Measurements from ENCODE around the gene CECR2.
A peak's percentile ranks its signal among the peaks of the same experiment; 100 is the strongest.
"Not testable (repeated sequence)": the region's sequence is repeated elsewhere in the genome, so short reads cannot be mapped to it uniquely, and the experiment has no call there.

Gene CECR2

DNA sequence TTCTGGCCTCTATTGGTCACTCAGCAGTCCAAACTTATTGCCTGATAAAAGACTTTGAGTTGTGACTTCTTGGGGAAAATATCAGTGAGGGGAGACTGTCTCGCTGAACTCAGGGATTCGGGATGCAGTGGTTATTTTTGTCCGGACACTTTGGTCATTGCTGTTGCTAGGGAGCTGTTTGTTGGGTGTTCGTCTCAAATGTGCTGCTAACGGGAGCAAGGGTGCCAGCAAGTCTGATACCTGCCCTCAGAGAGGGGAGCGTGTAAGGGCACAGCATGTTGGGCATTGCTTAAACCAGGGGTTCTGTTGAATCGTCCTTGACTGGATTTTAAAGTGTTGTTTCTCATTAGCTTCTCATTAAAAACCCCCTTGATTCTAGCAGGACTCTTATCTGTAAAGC lies 144.8 kb downstream of the CECR2 start:
- DNase-seq (ENCODE audit: low read depth), result no peak

DNA sequence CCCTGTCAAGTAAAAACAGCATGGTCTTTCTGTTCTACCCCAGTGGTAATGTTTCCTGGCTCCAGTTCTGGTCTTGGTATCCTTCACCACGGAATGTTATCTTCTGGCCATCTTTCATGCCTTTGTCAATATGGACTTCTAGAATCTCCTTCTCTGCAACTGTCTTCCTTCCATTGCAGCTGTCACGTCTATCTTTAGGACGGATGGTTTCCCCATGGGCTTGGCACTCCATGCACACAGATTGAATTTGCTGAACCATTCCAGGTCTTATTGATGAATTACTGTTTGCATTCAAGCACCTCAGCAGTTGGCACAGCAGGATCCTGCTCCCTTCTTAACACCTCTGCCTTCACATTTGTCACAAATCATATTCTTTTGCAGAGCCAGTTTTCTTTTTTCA lies 149.1 kb downstream of the CECR2 start:
- no peak for DNase-seq (ENCODE audit: low read depth)

DNA sequence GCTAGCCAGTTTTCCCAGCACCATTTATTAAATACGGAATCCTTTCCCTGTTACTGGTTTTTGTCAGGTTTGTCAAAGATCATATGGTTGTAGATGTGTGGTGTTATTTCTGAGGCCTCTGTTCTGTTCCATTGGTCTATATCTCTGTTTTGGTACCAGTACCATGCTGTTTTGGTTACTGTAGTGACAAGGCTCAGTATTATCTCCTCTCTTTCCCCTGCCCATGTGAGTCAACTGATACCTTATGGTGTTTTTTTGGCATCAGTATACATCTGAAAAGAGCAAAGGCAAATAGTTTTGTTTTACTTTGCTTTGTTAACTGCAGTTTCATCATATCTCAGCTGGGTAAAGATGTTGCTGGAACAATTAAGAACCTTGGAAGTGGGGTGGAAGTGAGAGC lies 152.7 kb downstream of the CECR2 start:
- DNase-seq (ENCODE audit: low read depth), result not testable (repeated sequence)

GRCh38 chr22:17523925-17524324 lies 154.7 kb downstream of the CECR2 start:
- DNase-seq (ENCODE audit: low read depth), result no peak

DNA sequence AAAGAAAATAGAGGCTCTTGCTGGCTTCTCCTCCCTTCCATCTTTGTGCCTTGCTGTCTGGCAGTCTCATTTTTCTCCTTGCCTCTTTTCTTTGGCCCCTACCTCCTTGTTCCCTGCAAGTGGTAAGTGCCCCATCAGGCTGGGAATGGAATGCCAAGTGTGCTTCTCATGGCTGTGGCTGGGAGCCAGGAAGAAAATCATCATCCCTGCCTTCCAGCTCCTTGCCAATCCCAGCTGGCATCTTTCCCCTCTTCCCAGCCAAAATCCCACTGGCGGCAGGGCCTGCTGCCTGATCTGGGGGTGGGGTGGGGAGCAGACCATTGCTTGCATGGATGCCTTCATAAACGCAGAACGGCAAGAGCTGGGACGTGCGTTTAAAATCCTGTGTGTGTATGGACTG lies 167.0 kb downstream of the CECR2 start:
- DNase-seq (ENCODE audit: low read depth), result peak; percentile 9

GRCh38 chr22:17537155-17537554 lies 167.9 kb downstream of the CECR2 start:
- no peak for DNase-seq (ENCODE audit: low read depth)

GRCh38 chr22:17540481-17540880 lies 171.2 kb downstream of the CECR2 start:
- DNase-seq (ENCODE audit: low read depth), result no peak

GRCh38 chr22:17541476-17541875 lies 172.2 kb downstream of the CECR2 start:
- DNase-seq (ENCODE audit: low read depth), result no peak

DNA sequence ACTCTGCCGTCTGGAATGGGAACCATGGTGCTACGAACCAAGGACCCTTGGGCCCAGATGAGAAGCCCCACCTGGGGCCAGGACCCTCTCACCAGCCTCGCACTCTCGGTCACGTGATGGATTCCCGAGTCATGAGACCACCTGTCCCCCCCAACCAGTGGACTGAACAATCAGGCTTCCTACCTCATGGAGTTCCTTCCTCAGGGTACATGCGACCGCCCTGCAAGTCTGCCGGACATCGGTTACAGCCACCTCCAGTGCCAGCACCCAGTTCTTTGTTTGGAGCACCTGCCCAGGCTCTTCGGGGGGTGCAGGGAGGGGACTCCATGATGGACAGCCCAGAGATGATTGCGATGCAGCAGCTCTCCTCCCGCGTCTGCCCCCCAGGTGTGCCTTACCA lies 173.2 kb downstream of the CECR2 start:
- no peak for DNase-seq (ENCODE audit: low read depth)

GRCh38 chr22:17548010-17548755 lies 178.9 kb downstream of the CECR2 start:
- no peak for DNase-seq (ENCODE audit: low read depth)

- DNase-seq (ENCODE audit: low read depth), result no peak
These were observed 179.4 kb downstream of the CECR2 start for GRCh38 chr22:17548756-17549035.

- no peak for DNase-seq (ENCODE audit: low read depth)
These were observed 179.9 kb downstream of the CECR2 start for GRCh38 chr22:17549183-17549582.

DNA sequence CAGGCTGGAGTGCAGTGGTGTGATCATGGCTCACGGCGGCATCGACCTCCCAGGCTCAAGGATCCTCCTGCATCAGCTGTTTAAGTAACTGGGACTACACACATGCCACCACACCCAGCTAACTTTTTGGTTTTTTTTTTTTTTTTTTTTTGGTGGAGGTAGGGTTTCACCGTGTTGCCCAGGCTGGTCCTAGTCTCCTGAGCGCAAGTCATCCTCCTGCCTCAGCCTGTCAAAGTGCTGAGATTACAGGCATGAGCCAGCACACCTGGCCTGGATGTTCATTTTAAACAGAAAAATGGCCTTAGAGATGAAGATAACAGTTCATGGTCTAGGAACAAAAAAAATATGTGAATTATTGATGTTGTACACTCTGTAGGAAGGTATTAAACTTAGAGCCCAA lies 180.4 kb downstream of the CECR2 start:
- no peak for DNase-seq (ENCODE audit: low read depth)

DNA sequence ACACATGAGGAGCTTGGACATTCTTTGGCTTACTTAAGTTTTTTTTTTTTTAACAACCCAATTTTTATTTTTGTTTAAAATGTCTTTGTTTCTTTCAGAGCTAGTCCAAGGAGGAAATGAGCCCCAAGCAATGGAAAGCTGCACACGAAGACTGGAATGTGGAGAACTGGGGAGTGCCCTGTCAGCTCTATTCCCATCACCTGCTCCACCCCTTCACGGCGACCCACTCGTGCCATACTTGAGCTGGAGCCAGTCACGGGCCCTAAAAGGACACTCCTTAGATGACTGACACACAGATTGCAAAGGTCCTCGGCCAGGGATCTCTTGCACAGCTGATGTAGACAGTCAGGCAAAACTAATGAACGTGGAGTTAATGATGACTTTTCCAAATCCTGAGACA lies 183.5 kb downstream of the CECR2 start:
- DNase-seq (ENCODE audit: low read depth), result no peak

GRCh38 chr22:17554814-17555213 lies 185.6 kb downstream of the CECR2 start:
- DNase-seq (ENCODE audit: low read depth), result no peak

DNA sequence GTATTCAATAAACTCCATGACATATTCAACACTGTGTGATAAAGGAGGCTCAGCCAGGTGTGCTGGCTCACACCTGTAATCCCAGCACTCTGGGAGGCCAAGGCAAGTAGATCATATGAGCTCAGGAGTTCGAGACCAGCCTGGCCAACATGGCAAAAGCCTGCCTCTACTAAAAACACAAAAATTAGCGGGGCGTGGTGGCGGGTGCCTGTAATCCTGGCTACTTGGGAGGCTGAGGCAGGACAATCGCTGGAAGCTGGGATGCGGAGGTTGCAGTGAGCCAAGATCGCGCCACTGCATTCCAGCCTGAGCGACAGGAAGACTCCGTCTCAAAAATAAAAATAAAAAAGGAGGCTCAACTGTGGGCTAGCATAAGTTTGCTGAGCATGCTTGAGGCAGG lies 189.9 kb downstream of the CECR2 start:
- DNase-seq (ENCODE audit: low read depth), result no peak

DNA sequence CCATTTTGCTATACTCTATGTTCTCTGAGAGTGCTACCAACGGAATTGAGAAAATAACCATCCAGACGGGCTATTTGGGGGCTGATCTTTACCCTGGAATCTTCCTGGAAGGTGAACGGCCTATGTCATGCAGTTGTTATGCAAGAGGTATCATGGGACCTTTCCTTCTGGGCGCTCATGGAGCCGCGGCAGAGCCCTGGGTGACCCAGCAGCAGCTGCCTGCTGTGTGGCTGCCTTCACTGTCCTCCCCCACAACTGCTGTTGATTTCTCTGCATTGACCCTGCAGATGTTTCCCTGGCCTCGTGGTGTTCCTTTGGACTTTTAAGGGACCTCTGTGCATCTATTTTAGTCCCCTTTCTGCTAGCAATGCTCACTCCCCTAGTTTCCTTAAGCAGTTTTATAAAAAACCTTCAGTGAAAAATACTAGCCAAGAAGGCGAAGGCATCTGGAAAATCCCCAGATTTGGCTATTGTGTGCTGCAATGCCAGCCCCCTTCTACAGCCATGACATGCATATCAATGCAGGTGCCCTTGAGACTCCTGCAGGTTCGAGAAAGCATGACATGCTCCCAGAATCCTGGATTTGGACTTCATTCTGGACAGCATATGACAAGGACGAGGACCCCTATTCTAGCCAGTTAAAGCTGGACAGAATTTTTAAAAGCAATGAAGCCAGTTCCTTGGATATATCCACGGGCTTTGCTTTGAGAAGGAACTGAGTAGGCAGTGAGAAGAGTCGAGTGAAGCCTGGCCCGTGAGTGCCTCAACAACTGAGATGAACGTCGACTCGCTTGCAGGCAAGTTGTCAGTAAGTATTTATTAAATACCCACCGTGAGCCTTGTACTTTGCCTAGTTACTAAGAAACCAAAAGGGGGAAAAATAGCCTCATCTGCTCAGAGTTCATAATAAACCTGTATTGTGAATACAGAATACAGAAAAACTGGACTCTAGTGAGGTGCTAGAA lies 193.9 kb downstream of the CECR2 start, which contains the start of gene SLC25A18:
TSS of gene SLC25A18 (plus strand) at position 593 of the 965 bp plus-strand sequence. CDS start 16,447 bp downstream, outside the sequence.
- no peak for DNase-seq (ENCODE audit: low read depth)

DNA sequence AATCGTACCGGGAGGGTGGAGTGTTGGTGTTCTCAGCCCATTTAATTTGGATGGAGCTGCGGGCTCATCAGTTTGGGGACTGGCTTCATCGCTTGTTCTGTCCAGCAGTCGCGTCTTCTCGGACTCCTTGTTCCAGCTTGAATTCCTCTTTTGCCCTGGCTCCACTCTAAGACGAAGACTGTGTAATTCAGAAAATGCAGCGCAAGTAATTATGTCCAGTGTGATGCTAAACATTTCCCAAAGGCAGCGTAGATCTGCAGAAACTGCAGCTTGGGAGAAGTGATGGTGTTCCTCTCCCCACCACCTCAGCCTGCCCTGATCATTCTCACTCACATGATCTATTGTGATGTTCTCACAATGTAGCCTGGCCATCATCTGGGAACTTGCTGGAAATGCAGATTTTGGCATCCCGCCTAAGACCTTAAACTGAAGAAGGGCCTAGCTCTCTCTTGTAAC lies 194.7 kb downstream of the CECR2 start:
- DNase-seq (ENCODE audit: low read depth), result peak; percentile 59

DNA sequence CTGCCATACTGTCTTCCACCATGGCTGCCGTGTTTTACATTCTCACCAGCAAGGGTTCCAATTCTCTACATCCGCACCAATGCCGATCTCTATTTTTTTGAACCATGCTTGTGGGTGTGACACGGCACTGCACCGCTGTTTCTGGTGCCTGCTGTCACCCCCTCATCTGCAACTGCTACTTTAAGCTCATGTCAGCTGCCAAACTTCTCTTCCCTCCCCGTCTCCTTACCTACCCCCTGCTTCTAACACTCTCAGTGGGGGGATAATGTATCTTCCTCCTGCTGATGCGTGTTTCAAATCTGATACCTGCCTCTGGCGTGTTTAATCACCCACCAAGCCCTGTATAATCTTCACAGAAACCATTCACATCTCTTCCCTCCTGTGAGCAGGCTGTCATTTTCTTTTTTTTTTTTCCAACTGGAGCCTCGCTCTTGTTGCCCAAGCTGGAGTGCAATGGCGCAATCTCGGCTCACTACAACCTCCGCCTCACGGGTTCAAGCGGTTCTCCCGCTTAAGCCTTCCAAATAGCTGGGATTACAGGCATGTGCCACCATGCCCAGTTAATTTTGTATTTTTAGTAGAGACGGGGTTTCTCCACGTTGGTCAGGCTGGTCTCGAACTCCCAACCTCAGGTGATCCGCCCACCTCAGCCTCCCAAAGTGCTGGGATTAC lies 196.9 kb downstream of the CECR2 start:
- DNase-seq (ENCODE audit: low read depth), result not testable (repeated sequence)

DNA sequence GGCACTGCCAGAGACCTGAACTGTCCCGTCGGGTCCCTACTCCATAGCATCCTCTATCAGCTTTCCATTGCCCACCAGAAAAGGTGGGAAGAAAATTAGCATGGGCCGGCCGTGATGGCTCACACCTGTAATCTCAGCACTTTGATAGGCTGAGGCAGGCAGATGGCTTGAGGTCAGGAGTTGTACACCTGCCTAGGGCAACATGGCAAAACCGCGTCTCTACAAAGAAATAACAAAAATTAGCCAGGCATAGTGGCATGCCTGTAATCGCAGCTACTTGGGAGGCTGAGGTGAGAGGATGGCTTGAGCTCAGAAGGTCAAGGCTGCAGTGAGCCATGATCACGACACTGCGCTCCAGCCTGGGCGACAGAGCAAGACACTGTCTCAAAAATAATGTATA lies 197.5 kb downstream of the CECR2 start:
- DNase-seq (ENCODE audit: low read depth), result no peak

DNA sequence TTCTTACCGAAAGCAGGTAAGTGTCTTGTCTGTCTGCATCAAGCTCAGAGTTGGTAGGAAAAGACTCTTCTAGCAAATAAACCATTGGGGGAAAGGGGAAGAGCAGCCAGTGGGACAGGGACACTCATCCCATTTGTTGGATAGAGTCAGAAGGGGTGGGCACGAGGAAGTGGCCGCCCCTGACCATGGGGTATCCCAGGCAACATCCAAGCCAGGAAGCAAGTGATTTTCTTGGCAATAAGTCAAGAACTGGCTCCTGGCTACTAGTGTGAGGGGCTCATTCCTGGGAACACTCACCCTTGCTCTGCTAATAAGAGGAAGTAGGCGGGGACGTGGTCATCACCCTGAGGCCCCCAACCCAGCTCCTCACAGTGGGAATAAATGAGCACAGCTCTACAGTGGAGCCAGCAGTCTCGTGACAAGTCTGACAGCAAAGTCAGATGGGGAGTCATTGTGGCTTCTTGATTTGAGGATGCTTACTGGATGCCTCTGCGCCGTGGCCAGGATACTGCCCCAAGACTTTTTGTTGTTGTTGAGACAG lies 200.8 kb downstream of the CECR2 start:
- peak; percentile 62 for DNase-seq (ENCODE audit: low read depth)
